ENCODE data around the gene ACTR2. TPM values are rescaled to one million over a fixed set of nuclear protein-coding genes. Genes with fewer than 3 reads are reported as not detected.
"Not testable (repeated sequence)": the region's sequence is repeated elsewhere in the genome, so short reads cannot be mapped to it uniquely, and the experiment has no call there.

The ACTR2 gene
- total RNA-seq, 2 donors from 2014 or later = 26.0 to 46.7 TPM

- TF ChIP-seq, protein P1, sequence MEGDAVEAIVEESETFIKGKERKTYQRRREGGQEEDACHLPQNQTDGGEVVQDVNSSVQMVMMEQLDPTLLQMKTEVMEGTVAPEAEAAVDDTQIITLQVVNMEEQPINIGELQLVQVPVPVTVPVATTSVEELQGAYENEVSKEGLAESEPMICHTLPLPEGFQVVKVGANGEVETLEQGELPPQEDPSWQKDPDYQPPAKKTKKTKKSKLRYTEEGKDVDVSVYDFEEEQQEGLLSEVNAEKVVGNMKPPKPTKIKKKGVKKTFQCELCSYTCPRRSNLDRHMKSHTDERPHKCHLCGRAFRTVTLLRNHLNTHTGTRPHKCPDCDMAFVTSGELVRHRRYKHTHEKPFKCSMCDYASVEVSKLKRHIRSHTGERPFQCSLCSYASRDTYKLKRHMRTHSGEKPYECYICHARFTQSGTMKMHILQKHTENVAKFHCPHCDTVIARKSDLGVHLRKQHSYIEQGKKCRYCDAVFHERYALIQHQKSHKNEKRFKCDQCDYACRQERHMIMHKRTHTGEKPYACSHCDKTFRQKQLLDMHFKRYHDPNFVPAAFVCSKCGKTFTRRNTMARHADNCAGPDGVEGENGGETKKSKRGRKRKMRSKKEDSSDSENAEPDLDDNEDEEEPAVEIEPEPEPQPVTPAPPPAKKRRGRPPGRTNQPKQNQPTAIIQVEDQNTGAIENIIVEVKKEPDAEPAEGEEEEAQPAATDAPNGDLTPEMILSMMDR (IDR thresholded peaks at IDR 0.05) = no peak
- no peak for TF ChIP-seq POLR2A (IDR thresholded peaks at IDR 0.05)
- Histone ChIP-seq H3K9me3 (no peaks in the 10 kb centered on the region), H3K27me3 (no peaks in the 10 kb centered on the region), H3K36me3 (replicated peaks in 1 of 2; ENCODE audit: insufficient read depth in 1 of 2, low read depth in 2 of 2) (no peaks in the 10 kb centered on the region), H3K4me3 (no peak overlapping the region), H3K27ac (no peak overlapping the region), H3K4me1 (no peaks in the 10 kb centered on the region)
- ATAC-seq (no peak), DNase-seq (no peak)
- 54 to 65% methylated on average over 1 of the region's 1 CpG for WGBS, 2 donors
- intact Hi-C loops (cut with DNase I) = no loop called here
Observed at GRCh38 chr2:65214361-65214760, 13.3 kb upstream of the ACTR2 start.

DNA sequence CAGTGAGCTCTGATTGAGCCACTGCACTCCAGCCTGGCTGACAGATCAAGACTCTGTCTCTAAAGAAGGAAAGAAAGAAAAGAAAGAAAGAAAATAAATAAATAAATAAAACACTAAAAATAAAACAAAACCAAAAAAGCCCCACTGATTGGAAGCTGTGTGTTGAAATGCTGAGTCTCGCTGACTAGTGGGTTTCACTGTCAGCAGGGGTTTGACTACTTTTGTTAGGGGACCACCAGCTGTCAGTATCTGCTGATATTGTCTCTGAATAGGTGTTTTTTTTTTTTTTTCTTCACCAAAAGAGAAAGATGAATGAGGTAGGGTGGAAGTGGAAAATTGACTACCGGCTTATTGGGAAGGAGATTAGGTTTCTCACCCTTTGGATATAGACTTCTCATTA lies 12.8 kb upstream of the ACTR2 start:
- no peak for DNase-seq
- 92 to 98% methylated on average over 2 of the region's 2 CpGs for WGBS, 2 donors

DNA sequence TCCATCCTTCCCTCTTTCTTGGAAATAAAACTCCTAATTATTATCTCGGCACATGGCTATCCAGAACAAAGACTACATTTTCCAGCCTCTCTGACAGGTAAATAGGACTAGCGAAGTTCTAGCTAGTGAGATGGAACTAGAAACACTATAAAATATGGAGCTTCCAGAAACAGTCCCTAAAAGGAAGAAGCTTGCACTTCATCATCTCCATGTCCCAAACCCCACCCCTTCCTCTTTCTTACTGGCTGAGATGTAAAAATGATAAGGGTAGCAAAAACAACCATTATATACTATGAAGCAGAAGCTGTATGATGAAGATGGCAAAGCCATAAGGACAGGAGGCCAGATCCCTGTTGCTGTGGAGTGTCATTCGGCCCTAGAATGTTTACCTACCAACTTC lies 11.7 kb upstream of the ACTR2 start:
- Histone ChIP-seq H3K4me1 (no peaks in the 10 kb centered on the region), H3K36me3 (replicated peaks in 1 of 2; ENCODE audit: insufficient read depth in 1 of 2, low read depth in 2 of 2) (no peaks in the 10 kb centered on the region), H3K4me3 (no peak overlapping the region), H3K27me3 (no peaks in the 10 kb centered on the region), H3K9me3 (no peaks in the 10 kb centered on the region), H3K27ac (no peak overlapping the region)
- ATAC-seq (no peak), DNase-seq (no peak)
- no peak for TF ChIP-seq POLR2A (IDR thresholded peaks at IDR 0.05)
- 93 to 95% methylated on average over 3 of the region's 3 CpGs for WGBS, 2 donors
- intact Hi-C loops (cut with DNase I) = no loop called here

More for the DNA sequence above, 12.8 kb upstream of the ACTR2 start:
- Histone ChIP-seq H3K36me3 (replicated peaks in 1 of 2; ENCODE audit: insufficient read depth in 1 of 2, low read depth in 2 of 2) (no peaks in the 10 kb centered on the region), H3K27me3 (no peaks in the 10 kb centered on the region), H3K27ac (no peak overlapping the region), H3K4me3 (no peak overlapping the region), H3K4me1 (no peaks in the 10 kb centered on the region), H3K9me3 (no peaks in the 10 kb centered on the region)
- no peak for TF ChIP-seq POLR2A (IDR thresholded peaks at IDR 0.05)
- TF ChIP-seq, protein P1 (IDR thresholded peaks at IDR 0.05) = no peak
- ATAC-seq = no peak
- intact Hi-C loops (cut with DNase I) = no loop called here

DNA sequence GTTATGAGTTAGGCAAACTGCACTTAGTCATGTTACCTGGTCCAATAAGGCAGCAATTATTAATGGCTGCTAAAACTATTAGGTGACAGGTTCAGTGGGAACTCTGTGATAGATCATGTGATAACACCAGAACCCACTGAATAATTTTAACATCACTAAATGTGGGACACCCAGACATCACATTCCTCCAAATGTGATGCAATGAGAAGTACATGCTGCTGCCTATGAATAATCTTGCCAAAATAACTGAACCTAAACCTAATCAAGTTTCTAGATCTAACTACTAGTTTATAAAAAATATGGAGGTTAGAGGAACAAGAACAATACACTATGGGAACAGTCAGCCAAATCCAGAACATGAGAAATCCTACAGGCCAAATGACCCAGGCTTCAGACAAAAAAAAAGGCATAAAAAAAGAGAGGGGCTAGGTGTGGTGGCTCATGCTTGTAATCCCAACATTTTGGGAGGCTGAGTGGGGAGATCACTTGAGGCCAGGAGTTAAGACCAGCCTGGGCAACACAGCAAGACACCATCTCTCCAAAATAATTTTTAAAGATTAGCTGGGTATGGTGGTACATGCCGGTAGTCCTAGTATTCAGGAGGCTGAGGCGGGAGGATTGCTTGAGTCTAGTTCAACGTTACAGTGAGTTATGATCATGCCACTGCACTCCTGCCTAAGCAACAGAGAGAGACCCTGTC lies 7.0 kb upstream of the ACTR2 start:
- no peaks in the 10 kb centered on the region for H3K36me3 ChIP-seq (replicated peaks in 1 of 2; ENCODE audit: insufficient read depth in 1 of 2, low read depth in 2 of 2)
- no peaks in the 10 kb centered on the region for H3K4me1 ChIP-seq
- no peak for TF ChIP-seq POLR2A (IDR thresholded peaks at IDR 0.05)
- no peaks in the 10 kb centered on the region for H3K27me3 ChIP-seq
- ATAC-seq (no peak), DNase-seq (no peak)
- H3K9me3 ChIP-seq = no peaks in the 10 kb centered on the region
- H3K27ac ChIP-seq = no peak overlapping the region
- WGBS, 2 donors = 62 to 88% methylated on average over 3 of the region's 3 CpGs
- intact Hi-C loops (cut with DNase I) = no loop called here
- no peak overlapping the region for H3K4me3 ChIP-seq

GRCh38 chr2:65221275-65221674 lies 6.4 kb upstream of the ACTR2 start:
- H3K9me3 ChIP-seq; H3K4me3 ChIP-seq; DNase-seq; ATAC-seq; intact Hi-C loops (cut with DNase I); H3K4me1 ChIP-seq; H3K36me3 ChIP-seq (replicated peaks in 1 of 2; ENCODE audit: insufficient read depth in 1 of 2, low read depth in 2 of 2); H3K27ac ChIP-seq; H3K27me3 ChIP-seq: not testable (repeated sequence)
- 93 to 94% methylated on average over 8 of the region's 8 CpGs for WGBS, 2 donors

DNA sequence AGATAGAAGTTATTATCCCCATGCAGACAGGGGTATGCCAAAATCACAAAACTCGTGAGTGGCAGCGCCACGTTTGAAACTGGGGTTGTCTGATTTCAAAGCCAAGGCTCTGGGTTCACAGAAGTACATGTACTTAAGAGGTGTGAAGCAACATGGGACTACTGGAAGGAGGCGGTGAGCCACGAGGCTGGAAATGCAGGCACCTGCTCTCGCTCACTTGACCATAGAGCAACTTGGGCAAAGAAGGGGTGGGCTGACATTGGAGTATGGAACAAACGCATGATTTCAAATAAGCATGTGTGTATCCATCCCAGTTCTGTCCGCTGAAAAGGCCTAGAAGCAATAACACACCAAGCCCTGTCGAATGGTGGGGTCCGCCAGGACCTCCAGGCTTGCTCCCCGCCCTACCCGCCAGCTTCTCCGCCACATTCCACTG lies 593 bp upstream of the ACTR2 start:
- WGBS, 2 donors = 1% methylated on average over 10 to 13 of the region's 13 CpGs
- no peak for TF ChIP-seq POLR2A (IDR thresholded peaks at IDR 0.05)
- TF ChIP-seq, protein P1 (IDR thresholded peaks at IDR 0.05) = no peak
- peak; percentile 11 for ATAC-seq
- H3K9me3 ChIP-seq = no peaks in the 10 kb centered on the region
- intact Hi-C loops (cut with DNase I) = no loop called here
- H3K27ac ChIP-seq = peak overlapping the region; percentile 60 to 99 (median 81)
- no peaks in the 10 kb centered on the region for H3K27me3 ChIP-seq
- peaks cover 32% of the 10 kb centered on the region for H3K4me1 ChIP-seq
- peak in 3 of 4 donors; percentile 18 to 46 (median 35) for DNase-seq
- H3K36me3 ChIP-seq (replicated peaks in 1 of 2; ENCODE audit: insufficient read depth in 1 of 2, low read depth in 2 of 2) = no peaks in the 10 kb centered on the region
- peak overlapping the region; percentile 71 for H3K4me3 ChIP-seq
